ENCODE measurements around the gene NEDD9.

- TF ChIP-seq REST (IDR thresholded peaks at IDR 0.05; ENCODE audit: insufficient read depth in 1 of 2, low read depth in 2 of 2, low read length in 1 of 2) (no peak), CTCF (IDR thresholded peaks at IDR 0.05) (no peak)
These were observed 79.0 kb downstream of the NEDD9 start for GRCh38 chr6:11153447-11153846.
